PC-9 (cell line): Measurements from ENCODE around the gene CADPS2.
"Not testable (repeated sequence)": the region's sequence is repeated elsewhere in the genome, so short reads cannot be mapped to it uniquely, and the experiment has no call there.

Source experiments
- CTCF ChIP-seq: fragments of 200-600 bp; sonication (generic); conservative IDR thresholded peaks from 2 replicates; pipeline ENCODE4 v1.6.1; 2017; ENCODE audit warnings: mixed run types, antibody characterized with exemption, mild to moderate bottlenecking, moderate library complexity
- EZH2 ChIP-seq: fragments of 200-600 bp; sonication (generic); IDR thresholded peaks from 2 replicates; pipeline ENCODE4 v1.8.0; 2017; ENCODE audit warnings: antibody characterized with exemption, low read depth

DNA sequence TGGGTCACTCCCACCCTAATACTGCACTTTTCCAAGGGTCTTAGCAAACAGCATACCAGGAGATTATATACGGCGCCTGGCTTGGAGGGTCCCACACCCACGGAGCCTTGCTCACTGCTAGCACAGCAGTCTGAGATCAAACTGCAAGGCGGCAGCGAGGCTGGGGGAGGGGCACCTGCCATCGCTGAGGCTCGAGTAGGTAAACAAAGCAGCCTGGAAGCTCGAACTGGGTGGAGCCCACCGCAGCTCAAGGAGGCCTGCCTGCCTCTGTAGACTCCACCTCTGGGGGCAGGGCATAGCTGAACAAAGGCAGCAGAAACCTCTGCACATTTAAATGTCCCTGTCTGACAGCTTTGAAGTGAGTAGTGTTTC lies 51.7 kb downstream of the CADPS2 start:
- not testable (repeated sequence) for TF ChIP-seq EZH2, CTCF
